Upper lobe of left lung (tissue), 6 donors: ENCODE data around the gene MRPL19. TPM values are rescaled to one million over a fixed set of nuclear protein-coding genes. Genes with fewer than 3 reads are reported as not detected.
A peak's percentile ranks its signal among the peaks of the same experiment; 100 is the strongest.

Source experiments
- ATAC-seq, 2 donors: fragments of 200-7000 bp; cut with Tn5 transposase; one replicate each; pipeline ENCODE4 v1.9.1; 2022; ENCODE audit warnings: mild to moderate bottlenecking in 2 of 2, moderate library complexity in 2 of 2; ENCODE audit not compliant: low FRiP score in 2 of 2
- DNase-seq, 2 donors: peaks; one replicate each; pipeline ENCODE4 v3.0.0-alpha.2; 2019 to 2020
- H3K27ac ChIP-seq, 4 donors: fragments of 200-600 bp; sonication (generic); one replicate each; pipeline ENCODE4 v1.5.1; 2016 to 2019
- H3K27me3 ChIP-seq, 4 donors: fragments of 200-600 bp; sonication (generic); one replicate each; pipeline ENCODE4 v1.5.1; 2017 to 2019
- H3K36me3 ChIP-seq, 4 donors: fragments of 200-600 bp; sonication (generic); one replicate each; pipeline ENCODE4 v1.5.1; 2016 to 2019
- H3K4me1 ChIP-seq, 4 donors: fragments of 200-600 bp; sonication (generic); one replicate each; pipeline ENCODE4 v1.5.1; 2018 to 2019
- H3K4me3 ChIP-seq, 4 donors: fragments of 200-600 bp; sonication (generic); one replicate each; pipeline ENCODE4 v1.5.1; 2017 to 2019; ENCODE audit warnings: mild to moderate bottlenecking in 2 of 4, moderate library complexity in 1 of 4
- H3K9me3 ChIP-seq, 4 donors: fragments of 200-600 bp; sonication (generic); one replicate each; pipeline ENCODE4 v1.5.1; 2018 to 2019
- EP300 ChIP-seq, 4 donors: sonication (generic); formaldehyde crosslinking; IDR thresholded peaks; one replicate each; pipeline ENCODE4 v1.5.1; 2017; ENCODE audit warnings: antibody characterized with exemption in 4 of 4, control low read depth in 2 of 4
- POLR2A ChIP-seq, 4 donors: fragments of 450-650 bp; IDR thresholded peaks; one replicate each; pipeline ENCODE4 v1.5.1; 2016 to 2017; ENCODE audit warnings: antibody characterized with exemption in 4 of 4, mild to moderate bottlenecking in 2 of 4
- POLR2AphosphoS5 ChIP-seq, 2 donors: sonication (generic); formaldehyde crosslinking; IDR thresholded peaks; one replicate each; pipeline ENCODE4 v1.5.1; 2017; ENCODE audit warnings: antibody characterized with exemption in 2 of 2
- WGBS, 2 donors: methylation state at CpG; one replicate each; pipeline ENCODE4 v1.1.5; 2017 to 2018; 5-methylcytosine and 5-hydroxymethylcytosine counted together
- total RNA-seq, 6 donors: library from RNA; depleted of rRNA in 4 of 6; stranded (reverse); fragments of >200 nt in 4 of 6; gene quantifications; one replicate each; pipeline versions ENCODE4 v1.1.0 to v1.2.1, GENCODE V29; 2016 to 2021
- TF ChIP-seq, protein P1 (sequence below), 6 experiments: fragments of 450-650 bp in 4 of 6; fragments of 200-600 bp in 2 of 6; sonication (generic) in 2 of 6; IDR thresholded peaks; one replicate each; pipeline ENCODE4 v1.5.1; 2016 to 2019; ENCODE audit warnings: antibody characterized with exemption in 6 of 6
- donor health status: DM: no; HTN: no; CAD: no; lungs with moderate emphysema.
- donor health status: DM: no; HTN: yes; CAD: no; lungs with severe emphysema.

MRPL19 gene
- total RNA-seq, 6 donors from 2014 or later = 23.4 to 34.3 (median 30.7) TPM

DNA sequence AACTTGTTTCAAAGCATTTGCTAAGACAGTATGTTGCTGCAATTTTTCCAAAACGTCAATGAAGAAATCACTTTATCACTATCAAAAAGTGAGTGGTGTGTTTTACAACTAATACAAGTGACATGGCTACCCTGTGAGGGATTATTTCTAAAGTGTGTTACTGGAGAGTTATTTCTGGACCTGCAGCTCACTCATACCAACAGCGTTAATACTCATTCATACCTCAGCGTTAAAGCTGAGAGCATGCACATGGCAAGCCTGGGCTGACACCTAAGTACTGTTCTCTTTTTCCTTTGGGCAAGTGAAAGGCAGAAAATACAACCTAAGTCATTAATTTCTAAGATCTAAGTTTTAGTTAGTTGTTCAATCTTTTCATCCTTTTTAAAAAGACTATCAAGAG, 13.0 kb upstream of the MRPL19 start:
- Histone ChIP-seq H3K27ac (no peak overlapping the region), H3K27me3 (no peaks in the 10 kb centered on the region), H3K36me3 (no peaks in the 10 kb centered on the region), H3K9me3 (no peaks in the 10 kb centered on the region), H3K4me1 (peaks cover 0 to 11% (median 2%) of the 10 kb centered on the region in 4 donors), H3K4me3 (no peak overlapping the region)
- ATAC-seq (no peak), DNase-seq (no peak)
- TF ChIP-seq, protein P1, sequence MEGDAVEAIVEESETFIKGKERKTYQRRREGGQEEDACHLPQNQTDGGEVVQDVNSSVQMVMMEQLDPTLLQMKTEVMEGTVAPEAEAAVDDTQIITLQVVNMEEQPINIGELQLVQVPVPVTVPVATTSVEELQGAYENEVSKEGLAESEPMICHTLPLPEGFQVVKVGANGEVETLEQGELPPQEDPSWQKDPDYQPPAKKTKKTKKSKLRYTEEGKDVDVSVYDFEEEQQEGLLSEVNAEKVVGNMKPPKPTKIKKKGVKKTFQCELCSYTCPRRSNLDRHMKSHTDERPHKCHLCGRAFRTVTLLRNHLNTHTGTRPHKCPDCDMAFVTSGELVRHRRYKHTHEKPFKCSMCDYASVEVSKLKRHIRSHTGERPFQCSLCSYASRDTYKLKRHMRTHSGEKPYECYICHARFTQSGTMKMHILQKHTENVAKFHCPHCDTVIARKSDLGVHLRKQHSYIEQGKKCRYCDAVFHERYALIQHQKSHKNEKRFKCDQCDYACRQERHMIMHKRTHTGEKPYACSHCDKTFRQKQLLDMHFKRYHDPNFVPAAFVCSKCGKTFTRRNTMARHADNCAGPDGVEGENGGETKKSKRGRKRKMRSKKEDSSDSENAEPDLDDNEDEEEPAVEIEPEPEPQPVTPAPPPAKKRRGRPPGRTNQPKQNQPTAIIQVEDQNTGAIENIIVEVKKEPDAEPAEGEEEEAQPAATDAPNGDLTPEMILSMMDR (IDR thresholded peaks at IDR 0.05) = no peak
- TF ChIP-seq POLR2A (IDR thresholded peaks at IDR 0.05) = no peak
- no peak for TF ChIP-seq EP300 (IDR thresholded peaks at IDR 0.05)
- no peak for TF ChIP-seq POLR2AphosphoS5 (IDR thresholded peaks at IDR 0.05)
- WGBS, 2 donors = 45 to 51% methylated on average over 3 of the region's 3 CpGs

GRCh38 chr2:75634945-75635344, 11.6 kb upstream of the MRPL19 start:
- H3K9me3 ChIP-seq = no peaks in the 10 kb centered on the region
- no peaks in the 10 kb centered on the region for H3K27me3 ChIP-seq
- DNase-seq (no peak), ATAC-seq (no peak)
- no peak overlapping the region for H3K4me3 ChIP-seq
- H3K36me3 ChIP-seq = no peaks in the 10 kb centered on the region
- H3K4me1 ChIP-seq = peaks cover 0 to 11% (median 2%) of the 10 kb centered on the region in 4 donors
- TF ChIP-seq, protein P1 (IDR thresholded peaks at IDR 0.05) = no peak
- TF ChIP-seq POLR2A (IDR thresholded peaks at IDR 0.05) (no peak), POLR2AphosphoS5 (IDR thresholded peaks at IDR 0.05) (no peak), EP300 (IDR thresholded peaks at IDR 0.05) (no peak)
- 0% methylated on average over 1 of the region's 1 CpG for WGBS, 2 donors
- H3K27ac ChIP-seq = no peak overlapping the region

DNA sequence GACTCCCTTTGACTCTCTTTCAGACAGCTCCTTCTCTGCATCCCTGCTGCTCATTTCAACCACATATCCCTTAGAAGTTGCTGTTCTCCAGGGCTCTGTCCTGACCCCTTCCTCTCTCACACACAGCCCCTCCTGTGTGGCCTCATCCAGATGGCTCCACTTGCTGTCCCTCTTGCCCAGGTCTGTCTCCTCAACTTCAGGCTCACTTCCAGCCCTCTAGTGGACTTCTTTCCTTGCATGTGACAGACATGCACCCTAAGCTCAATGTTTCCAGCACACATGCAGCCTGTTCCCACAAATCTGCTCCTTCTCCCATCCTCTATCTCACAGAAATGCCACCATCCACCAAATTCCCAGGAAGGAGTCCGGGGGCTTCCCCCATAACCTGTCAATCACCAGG, 9.0 kb upstream of the MRPL19 start:
- Histone ChIP-seq H3K9me3 (no peaks in the 10 kb centered on the region), H3K36me3 (no peaks in the 10 kb centered on the region), H3K4me3 (no peak overlapping the region), H3K27ac (no peak overlapping the region), H3K4me1 (peaks cover 0 to 16% (median 9%) of the 10 kb centered on the region in 4 donors), H3K27me3 (no peaks in the 10 kb centered on the region)
- TF ChIP-seq EP300 (IDR thresholded peaks at IDR 0.05) = no peak
- TF ChIP-seq, protein P1 (IDR thresholded peaks at IDR 0.05) = no peak
- no peak for TF ChIP-seq POLR2A (IDR thresholded peaks at IDR 0.05)
- TF ChIP-seq POLR2AphosphoS5 (IDR thresholded peaks at IDR 0.05) = no peak
- ATAC-seq (no peak), DNase-seq (no peak)
- WGBS, 2 donors = 81 to 86% methylated on average over 1 of the region's 1 CpG

GRCh38 chr2:75640621-75641121, 5.9 kb upstream of the MRPL19 start:
- ATAC-seq (peak; percentile 95 to 98), DNase-seq (peak in 1 of 2 donors; percentile 67)
- H3K4me1 ChIP-seq = peaks cover 0 to 12% (median 8%) of the 10 kb centered on the region in 4 donors

More at GRCh38 chr2:75640621-75641121, 5.9 kb upstream of the MRPL19 start:
- Histone ChIP-seq H3K27ac (peak overlapping the region in 1 of 4 donors; percentile 5), H3K27me3 (no peaks in the 10 kb centered on the region), H3K36me3 (no peaks in the 10 kb centered on the region), H3K9me3 (no peaks in the 10 kb centered on the region), H3K4me3 (no peak overlapping the region)
- 0 to 2% methylated on average over 3 of the region's 3 CpGs for WGBS, 2 donors
- no peak for TF ChIP-seq EP300 (IDR thresholded peaks at IDR 0.05)
- TF ChIP-seq, protein P1 (IDR thresholded peaks at IDR 0.05) = peak; percentile 66 to 94 (median 84)
- no peak for TF ChIP-seq POLR2A (IDR thresholded peaks at IDR 0.05)
- TF ChIP-seq POLR2AphosphoS5 (IDR thresholded peaks at IDR 0.05) = no peak
